ENCODE measurements around the gene CYTH4.

The CYTH4 gene

GRCh38 chr22:37237371-37238268, 44.7 kb upstream of the CYTH4 start:
- TF ChIP-seq, protein P1, sequence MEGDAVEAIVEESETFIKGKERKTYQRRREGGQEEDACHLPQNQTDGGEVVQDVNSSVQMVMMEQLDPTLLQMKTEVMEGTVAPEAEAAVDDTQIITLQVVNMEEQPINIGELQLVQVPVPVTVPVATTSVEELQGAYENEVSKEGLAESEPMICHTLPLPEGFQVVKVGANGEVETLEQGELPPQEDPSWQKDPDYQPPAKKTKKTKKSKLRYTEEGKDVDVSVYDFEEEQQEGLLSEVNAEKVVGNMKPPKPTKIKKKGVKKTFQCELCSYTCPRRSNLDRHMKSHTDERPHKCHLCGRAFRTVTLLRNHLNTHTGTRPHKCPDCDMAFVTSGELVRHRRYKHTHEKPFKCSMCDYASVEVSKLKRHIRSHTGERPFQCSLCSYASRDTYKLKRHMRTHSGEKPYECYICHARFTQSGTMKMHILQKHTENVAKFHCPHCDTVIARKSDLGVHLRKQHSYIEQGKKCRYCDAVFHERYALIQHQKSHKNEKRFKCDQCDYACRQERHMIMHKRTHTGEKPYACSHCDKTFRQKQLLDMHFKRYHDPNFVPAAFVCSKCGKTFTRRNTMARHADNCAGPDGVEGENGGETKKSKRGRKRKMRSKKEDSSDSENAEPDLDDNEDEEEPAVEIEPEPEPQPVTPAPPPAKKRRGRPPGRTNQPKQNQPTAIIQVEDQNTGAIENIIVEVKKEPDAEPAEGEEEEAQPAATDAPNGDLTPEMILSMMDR (IDR thresholded peaks at IDR 0.05; ENCODE audit: borderline replicate concordance, control extremely low read depth, extremely low read depth, insufficient read depth, missing control alignments): no peak
- DNase-seq (ENCODE audit: low spot score): no peak
- in situ Hi-C loops (cut with MboI; ENCODE audit: low sequenced_read_pairs, unreplicated experiment): no loop called here

- in situ Hi-C loops (cut with MboI; ENCODE audit: low sequenced_read_pairs, unreplicated experiment): no loop called here
- TF ChIP-seq, protein P1 (IDR thresholded peaks at IDR 0.05; ENCODE audit: borderline replicate concordance, control extremely low read depth, extremely low read depth, insufficient read depth, missing control alignments): no peak
- no peak for DNase-seq (ENCODE audit: low spot score)
These were observed 42.7 kb upstream of the CYTH4 start for GRCh38 chr22:37239336-37240239.

GRCh38 chr22:37240240-37240940, 41.9 kb upstream of the CYTH4 start:
- in situ Hi-C loops (cut with MboI; ENCODE audit: low sequenced_read_pairs, unreplicated experiment): no loop called here
- no peak for DNase-seq (ENCODE audit: low spot score)

DNA sequence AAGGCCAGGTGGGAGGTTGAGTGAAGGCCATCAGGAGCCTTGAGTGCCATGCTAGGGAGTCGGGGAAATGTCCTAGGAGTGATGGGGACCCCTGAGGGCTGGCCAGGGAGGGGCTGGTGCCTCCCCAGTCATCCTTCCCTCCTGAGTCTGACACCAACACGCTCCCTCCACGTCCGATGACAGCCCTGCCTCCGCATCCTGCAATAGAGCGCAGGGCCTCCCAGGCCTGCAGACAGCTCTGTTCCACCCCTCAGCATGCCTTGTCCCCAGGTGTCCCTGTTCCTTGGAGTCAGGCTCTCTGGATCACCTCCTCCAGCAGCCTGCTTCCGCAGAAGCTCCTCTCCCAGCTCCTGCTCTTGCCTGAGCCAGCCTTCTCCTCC, 41.4 kb upstream of the CYTH4 start:
- peak; percentile 17 for DNase-seq (ENCODE audit: low spot score)
- TF ChIP-seq, protein P1 (IDR thresholded peaks at IDR 0.05; ENCODE audit: borderline replicate concordance, control extremely low read depth, extremely low read depth, insufficient read depth, missing control alignments): no peak
- in situ Hi-C loops (cut with MboI; ENCODE audit: low sequenced_read_pairs, unreplicated experiment): no loop called here

More at GRCh38 chr22:37240240-37240940, 41.9 kb upstream of the CYTH4 start:
- TF ChIP-seq, protein P1 (IDR thresholded peaks at IDR 0.05; ENCODE audit: borderline replicate concordance, control extremely low read depth, extremely low read depth, insufficient read depth, missing control alignments): no peak

- peak; percentile 59 for DNase-seq (ENCODE audit: low spot score)
- in situ Hi-C loops (cut with MboI; ENCODE audit: low sequenced_read_pairs, unreplicated experiment): no loop called here
These were observed 40.8 kb upstream of the CYTH4 start for GRCh38 chr22:37241351-37242142.

More at GRCh38 chr22:37241351-37242142, 40.8 kb upstream of the CYTH4 start:
- TF ChIP-seq, protein P1 (IDR thresholded peaks at IDR 0.05; ENCODE audit: borderline replicate concordance, control extremely low read depth, extremely low read depth, insufficient read depth, missing control alignments): no peak

Measured in GM13976 (cell line).